Ovary (tissue), 3 donors: ENCODE measurements around the gene LSR.

Experiments used
- POLR2A ChIP-seq: fragments of 450-650 bp; IDR thresholded peaks from one replicate; pipeline ENCODE4 v1.6.1; 2017; ENCODE audit warnings: antibody characterized with exemption, mild to moderate bottlenecking, moderate library complexity
- TF ChIP-seq, protein P1 (sequence below), 3 donors: fragments of 450-650 bp in 2 of 3; fragments of 200-600 bp in 1 of 3; IDR thresholded peaks; one replicate each; pipeline versions ENCODE4 v1.5.1 to v1.8.0; 2016 to 2022; ENCODE audit warnings: antibody characterized with exemption in 3 of 3, mild to moderate bottlenecking in 1 of 3
- donor health status: DM: no; HTN: no; CAD: no.

- TF ChIP-seq, protein P1, sequence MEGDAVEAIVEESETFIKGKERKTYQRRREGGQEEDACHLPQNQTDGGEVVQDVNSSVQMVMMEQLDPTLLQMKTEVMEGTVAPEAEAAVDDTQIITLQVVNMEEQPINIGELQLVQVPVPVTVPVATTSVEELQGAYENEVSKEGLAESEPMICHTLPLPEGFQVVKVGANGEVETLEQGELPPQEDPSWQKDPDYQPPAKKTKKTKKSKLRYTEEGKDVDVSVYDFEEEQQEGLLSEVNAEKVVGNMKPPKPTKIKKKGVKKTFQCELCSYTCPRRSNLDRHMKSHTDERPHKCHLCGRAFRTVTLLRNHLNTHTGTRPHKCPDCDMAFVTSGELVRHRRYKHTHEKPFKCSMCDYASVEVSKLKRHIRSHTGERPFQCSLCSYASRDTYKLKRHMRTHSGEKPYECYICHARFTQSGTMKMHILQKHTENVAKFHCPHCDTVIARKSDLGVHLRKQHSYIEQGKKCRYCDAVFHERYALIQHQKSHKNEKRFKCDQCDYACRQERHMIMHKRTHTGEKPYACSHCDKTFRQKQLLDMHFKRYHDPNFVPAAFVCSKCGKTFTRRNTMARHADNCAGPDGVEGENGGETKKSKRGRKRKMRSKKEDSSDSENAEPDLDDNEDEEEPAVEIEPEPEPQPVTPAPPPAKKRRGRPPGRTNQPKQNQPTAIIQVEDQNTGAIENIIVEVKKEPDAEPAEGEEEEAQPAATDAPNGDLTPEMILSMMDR (IDR thresholded peaks at IDR 0.05): no peak
- no peak for TF ChIP-seq POLR2A
These were observed 28.0 kb downstream of the LSR start for GRCh38 chr19:35276706-35277281.
